HEK293 (cell line): ENCODE results near the gene RGS6.

Source experiments
- CTCF ChIA-PET: fragments of 350-600 bp; formaldehyde crosslinking; extraction: SDS; loops from one replicate; lab custom pipeline; 2021; ENCODE audit warnings: antibody characterized with exemption; lab: Yijun Ruan, JAX
- POLR2A ChIA-PET: fragments of 300-600 bp; formaldehyde crosslinking; extraction: SDS; loops from one replicate; lab custom pipeline; 2020; ENCODE audit warnings: antibody characterized with exemption, inconsistent platforms; lab: Yijun Ruan, JAX
- H3K27ac ChIP-seq: fragments of 200-500 bp; sonication (Bioruptor generic); 2 replicates; pipeline ENCODE4 v1.5.1; 2014; ENCODE audit warnings: low read depth, low read length, control low read depth, inconsistent platforms; ENCODE audit errors: extremely low read depth
- H3K36me3 ChIP-seq, 2 experiments: fragments of 200-500 bp in 1 of 2; sonication (Bioruptor generic) in 1 of 2; 1 replicate in 1 of 2; 2 replicates in 1 of 2; pipeline ENCODE4 v1.5.1; 2014 to 2017; ENCODE audit warnings: inconsistent platforms in 2 of 2, low read length in 2 of 2; ENCODE audit not compliant: control insufficient read depth in 2 of 2, insufficient read depth in 1 of 2
- H3K4me1 ChIP-seq: fragments of 200-500 bp; sonication (Bioruptor generic); 2 replicates; pipeline ENCODE4 v1.5.1; 2014; ENCODE audit warnings: mild to moderate bottlenecking, low read length, inconsistent platforms; ENCODE audit not compliant: control insufficient read depth, insufficient read depth
- H3K4me3 ChIP-seq: 2 replicates; pipeline ENCODE4 v1.5.1; 2011; ENCODE audit warnings: low read depth, mild to moderate bottlenecking, control low read depth, low read length, moderate library complexity
- H3K9me3 ChIP-seq: fragments of 200-500 bp; sonication (Bioruptor generic); 2 replicates; pipeline ENCODE4 v1.5.1; 2014; ENCODE audit warnings: low read depth, low read length, inconsistent platforms; ENCODE audit not compliant: control insufficient read depth, insufficient read depth
- BCL11B ChIP-seq: fragments of 450-650 bp; formaldehyde crosslinking; IDR thresholded peaks from 2 replicates; pipeline ENCODE4 v1.5.1; 2016; ENCODE audit warnings: low read depth, missing biosample characterization, missing genetic modification characterization
- PRDM1 ChIP-seq: fragments of 450-650 bp; formaldehyde crosslinking; IDR thresholded peaks from 2 replicates; pipeline ENCODE4; 2016; ENCODE audit warnings: missing biosample characterization, missing genetic modification characterization
- SP3 ChIP-seq: fragments of 450-650 bp; formaldehyde crosslinking; IDR thresholded peaks from 2 replicates; pipeline ENCODE4 v1.5.1; 2016; ENCODE audit warnings: missing biosample characterization, missing genetic modification characterization
- ZBTB1 ChIP-seq: fragments of 450-650 bp; formaldehyde crosslinking; IDR thresholded peaks from 2 replicates; pipeline ENCODE4 v1.5.1; 2016; ENCODE audit warnings: missing biosample characterization, missing genetic modification characterization
- ZBTB11 ChIP-seq: fragments of 450-650 bp; formaldehyde crosslinking; conservative IDR thresholded peaks from 2 replicates; pipeline ENCODE4 v1.5.1; 2016; ENCODE audit warnings: low read depth, missing biosample characterization, missing genetic modification characterization
- ZNF112 ChIP-seq: fragments of 450-650 bp; formaldehyde crosslinking; IDR thresholded peaks from 2 replicates; pipeline ENCODE4 v1.5.0; 2017; ENCODE audit warnings: missing biosample characterization, missing genetic modification characterization
- ZNF157 ChIP-seq: fragments of 450-650 bp; formaldehyde crosslinking; IDR thresholded peaks from 2 replicates; pipeline ENCODE4 v1.5.1; 2016; ENCODE audit warnings: missing biosample characterization, missing genetic modification characterization
- ZNF423 ChIP-seq: fragments of 450-650 bp; formaldehyde crosslinking; IDR thresholded peaks from 2 replicates; pipeline ENCODE4 v1.5.1; 2016; ENCODE audit warnings: missing biosample characterization, missing genetic modification characterization
- ZNF501 ChIP-seq: fragments of 450-650 bp; formaldehyde crosslinking; IDR thresholded peaks from 2 replicates; pipeline ENCODE4 v1.5.1; 2016; ENCODE audit warnings: missing biosample characterization, missing genetic modification characterization
- ZNF544 ChIP-seq: fragments of 450-650 bp; formaldehyde crosslinking; IDR thresholded peaks from 2 replicates; pipeline ENCODE4 v1.5.0; 2017; ENCODE audit warnings: missing biosample characterization, missing genetic modification characterization
- ZNF660 ChIP-seq: fragments of 450-650 bp; IDR thresholded peaks from 2 replicates; pipeline ENCODE4 v1.5.1; 2018; ENCODE audit warnings: missing biosample characterization, mild to moderate bottlenecking, missing genetic modification characterization
- ZNF792 ChIP-seq: fragments of 450-650 bp; formaldehyde crosslinking; IDR thresholded peaks from 2 replicates; pipeline ENCODE4 v1.5.1; 2016; ENCODE audit warnings: missing biosample characterization, missing genetic modification characterization
- TF ChIP-seq, protein P1 (sequence below): fragments of 450-650 bp; formaldehyde crosslinking; IDR thresholded peaks from 2 replicates; pipeline ENCODE4 v1.5.1; 2016; ENCODE audit warnings: missing biosample characterization, missing genetic modification characterization
- TF ChIP-seq, protein P2 (sequence below): fragments of 450-650 bp; formaldehyde crosslinking; IDR thresholded peaks from 2 replicates; pipeline ENCODE4 v1.5.1; 2016; ENCODE audit warnings: missing biosample characterization, missing genetic modification characterization
- TF ChIP-seq, protein P3 (sequence below): fragments of 450-650 bp; IDR thresholded peaks from 2 replicates; pipeline ENCODE4 v1.5.1; 2018; ENCODE audit warnings: missing biosample characterization, mild to moderate bottlenecking, missing genetic modification characterization

Gene RGS6

DNA sequence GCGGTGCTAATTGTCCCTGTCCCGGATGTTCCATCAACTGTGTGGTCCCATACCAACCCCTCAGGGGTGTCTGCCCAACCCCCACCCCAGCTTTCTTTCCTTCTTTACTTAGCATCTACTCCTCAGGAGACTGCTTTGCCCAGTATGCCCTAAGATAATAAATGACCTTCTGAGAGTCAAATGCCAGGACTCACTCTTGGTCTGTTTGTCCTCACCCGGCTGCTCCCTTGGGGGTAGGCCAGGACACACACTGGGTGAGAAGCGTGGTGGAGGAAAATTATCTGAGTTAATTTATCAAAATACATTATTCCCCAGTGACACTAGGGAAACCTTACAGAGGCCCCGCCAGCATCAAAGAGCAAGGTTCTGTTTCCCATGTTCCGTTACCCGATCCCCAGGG lies 457.0 kb downstream of the RGS6 start (continued):
- TF ChIP-seq ZBTB11 (tag by site-specific recombination) = no peak

DNA sequence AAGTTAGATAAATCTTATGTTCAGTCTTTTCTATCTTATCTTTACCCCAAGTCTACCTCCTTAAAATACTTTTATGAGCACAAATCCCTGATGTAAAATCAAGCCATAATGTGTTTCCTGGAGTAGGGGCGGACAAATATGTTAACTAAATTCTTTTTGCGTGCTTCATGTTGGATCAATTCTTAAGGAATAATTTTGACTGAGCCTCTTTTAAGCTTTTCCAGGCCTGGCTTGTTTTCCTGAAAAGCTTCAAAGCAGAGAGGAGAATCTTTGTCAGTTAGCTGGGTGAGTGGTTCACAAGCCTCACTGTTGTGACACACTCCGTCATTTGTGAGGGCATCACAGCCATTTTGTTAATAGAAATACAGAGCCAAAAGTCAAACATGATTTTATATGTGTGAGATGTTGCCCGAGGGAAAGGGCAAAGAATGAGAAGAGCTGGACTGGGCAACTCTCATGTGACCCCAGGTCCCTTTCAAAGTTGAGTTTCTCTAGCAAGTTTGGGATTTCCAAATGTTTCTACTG lies 468.9 kb downstream of the RGS6 start:
- Histone ChIP-seq H3K4me1 (peaks cover 9% of the 10 kb centered on the region; the same call in 1 of the 2 replicates), H3K9me3 (no peaks in the 10 kb centered on the region), H3K36me3 (no peaks in the 10 kb centered on the region), H3K4me3 (no peak overlapping the region), H3K27ac (no peak overlapping the region)
- POLR2A ChIA-PET = no interaction called here
- no peak for TF ChIP-seq ZNF501 (tag by site-specific recombination)
- no peak for TF ChIP-seq ZNF157
- TF ChIP-seq ZNF792 (tag by site-specific recombination) = no peak
- no peak for TF ChIP-seq ZBTB1 (tag by site-specific recombination)
- TF ChIP-seq, protein P1, sequence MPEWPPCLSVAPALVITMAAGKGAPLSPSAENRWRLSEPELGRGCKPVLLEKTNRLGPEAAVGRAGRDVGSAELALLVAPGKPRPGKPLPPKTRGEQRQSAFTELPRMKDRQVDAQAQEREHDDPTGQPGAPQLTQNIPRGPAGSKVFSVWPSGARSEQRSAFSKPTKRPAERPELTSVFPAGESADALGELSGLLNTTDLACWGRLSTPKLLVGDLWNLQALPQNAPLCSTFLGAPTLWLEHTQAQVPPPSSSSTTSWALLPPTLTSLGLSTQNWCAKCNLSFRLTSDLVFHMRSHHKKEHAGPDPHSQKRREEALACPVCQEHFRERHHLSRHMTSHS (tag by site-specific recombination) = no peak
- TF ChIP-seq, protein P2, sequence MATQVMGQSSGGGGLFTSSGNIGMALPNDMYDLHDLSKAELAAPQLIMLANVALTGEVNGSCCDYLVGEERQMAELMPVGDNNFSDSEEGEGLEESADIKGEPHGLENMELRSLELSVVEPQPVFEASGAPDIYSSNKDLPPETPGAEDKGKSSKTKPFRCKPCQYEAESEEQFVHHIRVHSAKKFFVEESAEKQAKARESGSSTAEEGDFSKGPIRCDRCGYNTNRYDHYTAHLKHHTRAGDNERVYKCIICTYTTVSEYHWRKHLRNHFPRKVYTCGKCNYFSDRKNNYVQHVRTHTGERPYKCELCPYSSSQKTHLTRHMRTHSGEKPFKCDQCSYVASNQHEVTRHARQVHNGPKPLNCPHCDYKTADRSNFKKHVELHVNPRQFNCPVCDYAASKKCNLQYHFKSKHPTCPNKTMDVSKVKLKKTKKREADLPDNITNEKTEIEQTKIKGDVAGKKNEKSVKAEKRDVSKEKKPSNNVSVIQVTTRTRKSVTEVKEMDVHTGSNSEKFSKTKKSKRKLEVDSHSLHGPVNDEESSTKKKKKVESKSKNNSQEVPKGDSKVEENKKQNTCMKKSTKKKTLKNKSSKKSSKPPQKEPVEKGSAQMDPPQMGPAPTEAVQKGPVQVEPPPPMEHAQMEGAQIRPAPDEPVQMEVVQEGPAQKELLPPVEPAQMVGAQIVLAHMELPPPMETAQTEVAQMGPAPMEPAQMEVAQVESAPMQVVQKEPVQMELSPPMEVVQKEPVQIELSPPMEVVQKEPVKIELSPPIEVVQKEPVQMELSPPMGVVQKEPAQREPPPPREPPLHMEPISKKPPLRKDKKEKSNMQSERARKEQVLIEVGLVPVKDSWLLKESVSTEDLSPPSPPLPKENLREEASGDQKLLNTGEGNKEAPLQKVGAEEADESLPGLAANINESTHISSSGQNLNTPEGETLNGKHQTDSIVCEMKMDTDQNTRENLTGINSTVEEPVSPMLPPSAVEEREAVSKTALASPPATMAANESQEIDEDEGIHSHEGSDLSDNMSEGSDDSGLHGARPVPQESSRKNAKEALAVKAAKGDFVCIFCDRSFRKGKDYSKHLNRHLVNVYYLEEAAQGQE (tag by site-specific recombination) = no peak
- no peak for TF ChIP-seq ZNF660 (tag by site-specific recombination)
- no peak for TF ChIP-seq PRDM1 (tag by site-specific recombination)
- no peak for TF ChIP-seq BCL11B
- no peak for TF ChIP-seq SP3
- TF ChIP-seq, protein P3, sequence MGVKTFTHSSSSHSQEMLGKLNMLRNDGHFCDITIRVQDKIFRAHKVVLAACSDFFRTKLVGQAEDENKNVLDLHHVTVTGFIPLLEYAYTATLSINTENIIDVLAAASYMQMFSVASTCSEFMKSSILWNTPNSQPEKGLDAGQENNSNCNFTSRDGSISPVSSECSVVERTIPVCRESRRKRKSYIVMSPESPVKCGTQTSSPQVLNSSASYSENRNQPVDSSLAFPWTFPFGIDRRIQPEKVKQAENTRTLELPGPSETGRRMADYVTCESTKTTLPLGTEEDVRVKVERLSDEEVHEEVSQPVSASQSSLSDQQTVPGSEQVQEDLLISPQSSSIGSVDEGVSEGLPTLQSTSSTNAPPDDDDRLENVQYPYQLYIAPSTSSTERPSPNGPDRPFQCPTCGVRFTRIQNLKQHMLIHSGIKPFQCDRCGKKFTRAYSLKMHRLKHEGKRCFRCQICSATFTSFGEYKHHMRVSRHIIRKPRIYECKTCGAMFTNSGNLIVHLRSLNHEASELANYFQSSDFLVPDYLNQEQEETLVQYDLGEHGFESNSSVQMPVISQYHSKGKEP = no peak
- no peak for TF ChIP-seq ZNF423
- TF ChIP-seq ZNF544 (tag by site-specific recombination) = no peak
- TF ChIP-seq ZNF112 = no peak
- CTCF ChIA-PET = no interaction called here
